Thyroid gland (tissue), 4 donors: ENCODE measurements around the gene GNAT2. TPM values are rescaled to one million over a fixed set of nuclear protein-coding genes. Genes with fewer than 3 reads are reported as not detected.
"Not testable (repeated sequence)": the region's sequence is repeated elsewhere in the genome, so short reads cannot be mapped to it uniquely, and the experiment has no call there.

Experiments used
- DNase-seq, 2 donors: peaks; one replicate each; pipeline ENCODE4 v3.0.0-alpha.2; 2019
- H3K27ac ChIP-seq, 3 donors: fragments of 200-600 bp; sonication (generic); 1 replicate in 2 of 3; 2 replicates in 1 of 3; pipeline ENCODE4 v1.5.1; 2016 to 2019; ENCODE audit warnings: mild to moderate bottlenecking in 1 of 3, moderate library complexity in 1 of 3
- H3K27me3 ChIP-seq: fragments of 200-600 bp; sonication (generic); one replicate; pipeline ENCODE4 v1.5.1; 2019
- H3K36me3 ChIP-seq, 2 donors: fragments of 200-600 bp; sonication (generic); one replicate each; pipeline ENCODE4 v1.5.1; 2016 to 2019
- H3K4me1 ChIP-seq, 2 donors: fragments of 200-600 bp; sonication (generic); one replicate each; pipeline ENCODE4 v1.5.1; 2017 to 2019
- H3K4me3 ChIP-seq, 3 donors: fragments of 200-600 bp; sonication (generic); replicated peaks in 1 of 3; 1 replicate in 2 of 3; 2 replicates in 1 of 3; pipeline ENCODE4 v1.5.1; 2016; ENCODE audit warnings: mild to moderate bottlenecking in 1 of 3
- H3K9me3 ChIP-seq: fragments of 200-600 bp; sonication (generic); one replicate; pipeline ENCODE4 v1.5.1; 2017
- POLR2A ChIP-seq, 2 donors: fragments of 450-650 bp; IDR thresholded peaks; one replicate each; pipeline ENCODE4 v1.6.1; 2017; ENCODE audit warnings: antibody characterized with exemption in 2 of 2, mild to moderate bottlenecking in 2 of 2, moderate library complexity in 1 of 2
- WGBS, 2 donors: methylation state at CpG; one replicate each; pipeline ENCODE4 v1.1.5; 2017; 5-methylcytosine and 5-hydroxymethylcytosine counted together
- intact Hi-C: fragments of 100-400 bp; cut with DNase I; formaldehyde crosslinking; loops from one replicate; pipeline ENCODE4 v1.15.1; 2023
- total RNA-seq, 4 donors: library from RNA; depleted of rRNA; stranded (reverse); fragments of >200 nt; gene quantifications; one replicate each; pipeline ENCODE4 v1.2.3, GENCODE V29; 2016
- TF ChIP-seq, protein P1 (sequence below), 6 experiments: fragments of 200-600 bp in 3 of 6; fragments of 450-650 bp in 3 of 6; sonication (generic) in 3 of 6; IDR thresholded peaks; one replicate each; pipeline ENCODE4 v1.5.1; 2016 to 2019; ENCODE audit warnings: antibody characterized with exemption in 6 of 6, mild to moderate bottlenecking in 2 of 6, inconsistent platforms in 1 of 6, moderate library complexity in 1 of 6

The GNAT2 gene
- total RNA-seq, 4 donors from 2014 or later, result not detected

DNA sequence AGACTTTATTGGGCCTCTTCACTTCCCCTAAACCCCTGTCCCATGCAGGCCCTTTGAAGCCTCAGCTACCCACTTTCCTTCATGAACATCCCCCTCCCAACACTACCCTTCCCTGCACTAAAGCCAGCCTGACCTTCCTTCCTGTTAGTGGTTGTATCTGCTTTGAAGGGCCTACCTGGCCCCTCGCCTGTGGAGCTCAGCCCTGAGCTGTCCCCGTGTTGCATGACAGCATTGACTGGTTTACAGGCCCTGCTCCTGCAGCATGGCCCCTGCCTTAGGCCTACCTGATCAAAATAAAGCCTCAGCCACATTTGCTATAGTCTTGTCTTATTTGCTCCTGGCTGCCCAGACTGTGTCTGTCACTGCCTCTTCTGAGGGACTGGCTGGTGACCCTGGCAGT, 42.0 kb upstream of the GNAT2 start:
- Histone ChIP-seq H3K9me3 (no peaks in the 10 kb centered on the region), H3K36me3 (no peaks in the 10 kb centered on the region), H3K27ac (peak overlapping the region in 2 of 3 donors; percentile 43 to 44), H3K4me3 (no peak overlapping the region), H3K27me3 (no peaks in the 10 kb centered on the region), H3K4me1 (peaks cover 17 to 23% of the 10 kb centered on the region in 2 donors)
- intact Hi-C loops, result no loop called here
- no peak for TF ChIP-seq POLR2A (IDR thresholded peaks at IDR 0.05)
- TF ChIP-seq, protein P1, sequence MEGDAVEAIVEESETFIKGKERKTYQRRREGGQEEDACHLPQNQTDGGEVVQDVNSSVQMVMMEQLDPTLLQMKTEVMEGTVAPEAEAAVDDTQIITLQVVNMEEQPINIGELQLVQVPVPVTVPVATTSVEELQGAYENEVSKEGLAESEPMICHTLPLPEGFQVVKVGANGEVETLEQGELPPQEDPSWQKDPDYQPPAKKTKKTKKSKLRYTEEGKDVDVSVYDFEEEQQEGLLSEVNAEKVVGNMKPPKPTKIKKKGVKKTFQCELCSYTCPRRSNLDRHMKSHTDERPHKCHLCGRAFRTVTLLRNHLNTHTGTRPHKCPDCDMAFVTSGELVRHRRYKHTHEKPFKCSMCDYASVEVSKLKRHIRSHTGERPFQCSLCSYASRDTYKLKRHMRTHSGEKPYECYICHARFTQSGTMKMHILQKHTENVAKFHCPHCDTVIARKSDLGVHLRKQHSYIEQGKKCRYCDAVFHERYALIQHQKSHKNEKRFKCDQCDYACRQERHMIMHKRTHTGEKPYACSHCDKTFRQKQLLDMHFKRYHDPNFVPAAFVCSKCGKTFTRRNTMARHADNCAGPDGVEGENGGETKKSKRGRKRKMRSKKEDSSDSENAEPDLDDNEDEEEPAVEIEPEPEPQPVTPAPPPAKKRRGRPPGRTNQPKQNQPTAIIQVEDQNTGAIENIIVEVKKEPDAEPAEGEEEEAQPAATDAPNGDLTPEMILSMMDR (IDR thresholded peaks at IDR 0.05), result no peak
- no peak for DNase-seq
- 64 to 74% methylated on average over 2 of the region's 2 CpGs for WGBS, 2 donors

- H3K4me3 ChIP-seq, intact Hi-C loops, DNase-seq, H3K36me3 ChIP-seq, H3K27me3 ChIP-seq, H3K9me3 ChIP-seq: not testable (repeated sequence)
- Histone ChIP-seq H3K4me1 (peaks cover 17 to 23% of the 10 kb centered on the region in 2 donors), H3K27ac (peak overlapping the region; percentile 54 to 76 (median 69))
- 41 to 42% methylated on average over 3 to 4 of the region's 4 CpGs for WGBS, 2 donors
Measured at GRCh38 chr1:109660691-109661026, 41.2 kb upstream of the GNAT2 start.

DNA sequence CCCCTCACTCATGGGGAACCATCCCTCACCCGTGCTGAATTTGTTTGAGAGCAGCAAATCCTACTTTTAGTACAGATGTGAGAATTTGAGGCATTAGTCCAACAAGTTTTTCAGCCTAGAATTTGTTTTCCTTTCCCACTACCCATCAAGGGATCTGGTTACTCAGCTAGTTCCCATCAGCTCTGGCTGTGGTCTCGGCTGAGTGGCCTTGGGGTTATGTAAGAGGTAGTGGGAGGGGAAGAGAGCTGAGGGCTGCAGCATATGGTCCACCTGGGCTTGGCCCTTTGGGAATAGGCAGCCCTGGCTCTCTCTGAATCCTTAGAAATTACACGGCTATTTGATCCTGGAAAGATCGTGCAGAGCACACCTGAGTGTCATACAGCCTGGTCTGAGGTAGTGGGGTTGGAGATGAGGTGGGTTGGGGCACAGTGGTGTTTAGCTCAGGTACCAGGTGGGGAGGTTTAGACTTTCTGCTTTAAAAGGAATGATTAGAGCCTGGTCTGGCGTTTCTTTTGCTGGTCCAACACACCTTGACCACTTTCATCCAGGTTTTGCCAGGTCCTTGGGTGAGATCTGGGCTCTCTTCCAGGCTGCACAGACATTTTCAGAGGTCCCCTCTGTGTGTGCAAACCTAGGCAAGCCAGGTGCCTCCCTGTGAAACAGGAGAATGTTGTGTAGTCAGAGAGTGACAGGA, 40.7 kb upstream of the GNAT2 start:
- Histone ChIP-seq H3K4me1 (peaks cover 20 to 27% of the 10 kb centered on the region in 2 donors), H3K9me3 (no peaks in the 10 kb centered on the region), H3K4me3 (no peak overlapping the region), H3K27me3 (no peaks in the 10 kb centered on the region), H3K27ac (peak overlapping the region; percentile 59 to 76 (median 69)), H3K36me3 (no peaks in the 10 kb centered on the region)
- WGBS, 2 donors, result 34 to 36% methylated on average over 5 of the region's 5 CpGs
- no peak for TF ChIP-seq POLR2A (IDR thresholded peaks at IDR 0.05)
- TF ChIP-seq, protein P1 (IDR thresholded peaks at IDR 0.05), result no peak
- DNase-seq, result peak; percentile 88 to 90
- intact Hi-C loops, result no loop called here

GRCh38 chr1:109659145-109659544, 39.7 kb upstream of the GNAT2 start:
- no peaks in the 10 kb centered on the region for H3K9me3 ChIP-seq
- H3K27me3 ChIP-seq, result no peaks in the 10 kb centered on the region
- TF ChIP-seq, protein P1 (IDR thresholded peaks at IDR 0.05), result no peak
- no peak for TF ChIP-seq POLR2A (IDR thresholded peaks at IDR 0.05)
- no peak overlapping the region for H3K4me3 ChIP-seq
- peaks cover 23 to 36% of the 10 kb centered on the region in 2 donors for H3K4me1 ChIP-seq
- intact Hi-C loops, result no loop called here
- no peak for DNase-seq
- H3K27ac ChIP-seq, result peak overlapping the region; percentile 59 to 76 (median 69)
- H3K36me3 ChIP-seq, result no peaks in the 10 kb centered on the region
- 57 to 67% methylated on average over 2 of the region's 2 CpGs for WGBS, 2 donors

- Histone ChIP-seq H3K4me1 (peaks cover 23 to 36% of the 10 kb centered on the region in 2 donors), H3K27ac (peak overlapping the region in 1 of 3 donors; percentile 69), H3K9me3 (no peaks in the 10 kb centered on the region), H3K27me3 (no peaks in the 10 kb centered on the region), H3K36me3 (no peaks in the 10 kb centered on the region), H3K4me3 (no peak overlapping the region)
- no peak for TF ChIP-seq POLR2A (IDR thresholded peaks at IDR 0.05)
- TF ChIP-seq, protein P1 (IDR thresholded peaks at IDR 0.05), result no peak
- intact Hi-C loops, result no loop called here
- WGBS, 2 donors, result 52 to 67% methylated on average over 3 of the region's 3 CpGs
- DNase-seq, result no peak
Measured at GRCh38 chr1:109658533-109659042, 39.2 kb upstream of the GNAT2 start.
